ENCODE data around the gene PRTN3. TPM values are rescaled to one million over a fixed set of nuclear protein-coding genes. Genes with fewer than 3 reads are reported as not detected.

The PRTN3 gene
- total and polyA plus RNA-seq, 2 experiments from 2014 or later, result not detected

- Histone ChIP-seq H3K4me3 (no peak overlapping the region), H3K4me1 (ENCODE audit: insufficient read depth) (no peaks in the 10 kb centered on the region), H3K36me3 (replicated peaks; ENCODE audit: insufficient read depth, low read depth) (no peaks in the 10 kb centered on the region), H4K20me1 (ENCODE audit: insufficient read depth, poor library complexity, severe bottlenecking) (no peaks in the 10 kb centered on the region), H3K27me3 (no peaks in the 10 kb centered on the region), H3K79me2 (no peaks in the 10 kb centered on the region), H3K9me3 (ENCODE audit: low read depth) (no peaks in the 10 kb centered on the region), H3K9me2 (replicated peaks; ENCODE audit: insufficient read depth) (no peaks in the 10 kb centered on the region), H2AFZ (no peak overlapping the region), H3K4me2 (no peak overlapping the region), H3K27ac (no peak overlapping the region)
- 90% methylated on average over 20 of the region's 28 CpGs for WGBS (ENCODE audit: low lambda C conversion rate, missing lambda C conversion rate)
- no peak for DNase-seq (ENCODE audit: low spot score)
- TF ChIP-seq EZH2phosphoT487 (IDR thresholded peaks at IDR 0.05; ENCODE audit: low read depth, severe bottlenecking, unreplicated experiment), result no peak
- TF ChIP-seq CTCF (IDR thresholded peaks at IDR 0.05; ENCODE audit: poor library complexity), result no peak
- TF ChIP-seq EZH2 (IDR thresholded peaks at IDR 0.05; ENCODE audit: borderline replicate concordance), result no peak
Observed at GRCh38 chr19:870963-871401, 30.2 kb downstream of the PRTN3 start.

GRCh38 chr19:871446-872265 is 30.9 kb downstream of the PRTN3 start:
- no peaks in the 10 kb centered on the region for H3K36me3 ChIP-seq (replicated peaks; ENCODE audit: insufficient read depth, low read depth)

DNA sequence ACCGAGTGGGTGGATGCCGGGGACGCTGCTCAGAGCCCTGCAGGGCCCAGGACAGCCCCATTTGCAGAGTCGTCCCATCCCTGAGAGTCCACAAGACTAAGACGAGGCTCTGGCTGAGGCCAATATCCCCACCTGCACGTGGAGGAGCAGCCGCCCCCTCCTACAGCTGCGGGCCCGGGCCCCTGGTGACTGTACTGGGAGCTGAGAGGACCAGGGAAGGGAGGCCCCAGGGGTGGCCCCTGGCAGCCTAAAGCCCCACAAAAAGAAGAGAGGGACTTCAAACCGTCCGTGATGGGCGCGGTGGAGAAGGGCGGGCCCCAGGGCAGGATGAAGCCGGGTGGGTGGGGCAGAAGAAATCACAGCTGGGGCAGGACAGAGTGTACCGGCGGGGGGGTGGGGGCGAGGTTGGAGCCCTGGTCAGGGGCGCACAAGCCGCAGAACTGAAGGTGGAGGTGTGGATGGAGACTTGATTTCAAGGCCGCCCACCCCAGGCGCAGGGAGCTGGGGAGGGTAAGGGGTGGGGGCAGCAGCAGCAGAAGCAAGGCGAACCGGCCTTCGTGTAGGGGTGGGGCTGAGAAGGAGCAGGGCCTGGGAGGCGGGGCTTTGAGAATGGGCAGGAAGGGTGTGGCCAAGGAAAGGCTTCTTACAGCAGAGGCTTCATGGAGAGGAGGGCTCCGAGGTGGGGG is 31.6 kb downstream of the PRTN3 start:
- TF ChIP-seq EZH2phosphoT487 (IDR thresholded peaks at IDR 0.05; ENCODE audit: low read depth, severe bottlenecking, unreplicated experiment) (no peak), CTCF (IDR thresholded peaks at IDR 0.05; ENCODE audit: poor library complexity) (no peak), EZH2 (IDR thresholded peaks at IDR 0.05; ENCODE audit: borderline replicate concordance) (no peak)
- peak overlapping the region; percentile 19 for H3K4me2 ChIP-seq
- H3K27ac ChIP-seq, result peak overlapping the region; percentile 30
- no peak overlapping the region for H3K4me3 ChIP-seq
- H3K9me3 ChIP-seq (ENCODE audit: low read depth), result no peaks in the 10 kb centered on the region
- DNase-seq (ENCODE audit: low spot score), result peak; percentile 79
- H3K36me3 ChIP-seq (replicated peaks; ENCODE audit: insufficient read depth, low read depth), result no peaks in the 10 kb centered on the region
- no peaks in the 10 kb centered on the region for H3K79me2 ChIP-seq
- no peaks in the 10 kb centered on the region for H3K4me1 ChIP-seq (ENCODE audit: insufficient read depth)
- H2AFZ ChIP-seq, result no peak overlapping the region
- H3K9me2 ChIP-seq (replicated peaks; ENCODE audit: insufficient read depth), result no peaks in the 10 kb centered on the region
- WGBS (ENCODE audit: low lambda C conversion rate, missing lambda C conversion rate), result 84% methylated on average over 20 of the region's 27 CpGs
- no peaks in the 10 kb centered on the region for H4K20me1 ChIP-seq (ENCODE audit: insufficient read depth, poor library complexity, severe bottlenecking)
- no peaks in the 10 kb centered on the region for H3K27me3 ChIP-seq

More at GRCh38 chr19:871446-872265, 30.9 kb downstream of the PRTN3 start:
- Histone ChIP-seq H3K79me2 (no peaks in the 10 kb centered on the region), H3K27ac (peak overlapping the region; percentile 30), H4K20me1 (ENCODE audit: insufficient read depth, poor library complexity, severe bottlenecking) (no peaks in the 10 kb centered on the region), H2AFZ (no peak overlapping the region), H3K4me3 (no peak overlapping the region), H3K4me2 (peak overlapping the region; percentile 19), H3K27me3 (no peaks in the 10 kb centered on the region), H3K4me1 (ENCODE audit: insufficient read depth) (no peaks in the 10 kb centered on the region), H3K9me2 (replicated peaks; ENCODE audit: insufficient read depth) (no peaks in the 10 kb centered on the region), H3K9me3 (ENCODE audit: low read depth) (no peaks in the 10 kb centered on the region)
- TF ChIP-seq CTCF (IDR thresholded peaks at IDR 0.05; ENCODE audit: poor library complexity), result no peak
- DNase-seq (ENCODE audit: low spot score), result no peak
- WGBS (ENCODE audit: low lambda C conversion rate, missing lambda C conversion rate), result 74% methylated on average over 10 of the region's 33 CpGs

Data from hepatocyte (in vitro differentiated cells).